Tibial nerve (tissue), 4 donors: ENCODE measurements around the gene MRPS2. TPM values are rescaled to one million over a fixed set of nuclear protein-coding genes. Genes with fewer than 3 reads are reported as not detected.

Experiments
- DNase-seq, 2 donors: peaks; one replicate each; pipeline ENCODE4 v3.0.0-alpha.2; 2019; ENCODE audit warnings: low spot score in 2 of 2
- H3K27ac ChIP-seq, 4 donors: fragments of 200-600 bp; sonication (generic) in 3 of 4; one replicate each; pipeline ENCODE4 v1.5.1; 2017 to 2019; ENCODE audit warnings: mild to moderate bottlenecking in 1 of 4
- H3K27me3 ChIP-seq, 2 donors: fragments of 200-600 bp; sonication (generic) in 1 of 2; one replicate each; pipeline versions ENCODE4 v1.5.1 to v1.6.0; 2017 to 2019
- H3K36me3 ChIP-seq, 3 donors: fragments of 200-600 bp; sonication (generic); one replicate each; pipeline ENCODE4 v1.5.1; 2018 to 2019
- H3K4me1 ChIP-seq, 4 donors: fragments of 200-600 bp; sonication (generic) in 3 of 4; one replicate each; pipeline ENCODE4 v1.5.1; 2017 to 2019
- H3K4me3 ChIP-seq, 4 donors: fragments of 200-600 bp; sonication (generic) in 3 of 4; one replicate each; pipeline ENCODE4 v1.5.1; 2017 to 2019; ENCODE audit warnings: mild to moderate bottlenecking in 1 of 4, moderate library complexity in 1 of 4
- H3K9me3 ChIP-seq, 4 donors: fragments of 200-600 bp; sonication (generic) in 3 of 4; one replicate each; pipeline ENCODE4 v1.5.1; 2017 to 2019
- CTCF ChIP-seq, 5 experiments: fragments of 200-600 bp in 3 of 5; fragments of 450-650 bp in 2 of 5; sonication (generic) in 3 of 5; IDR thresholded peaks; one replicate each; pipeline ENCODE4 v1.5.1; 2016 to 2019; ENCODE audit warnings: antibody characterized with exemption in 5 of 5, mild to moderate bottlenecking in 3 of 5, moderate library complexity in 2 of 5
- EP300 ChIP-seq, 2 donors: sonication (generic); formaldehyde crosslinking; IDR thresholded peaks; one replicate each; pipeline ENCODE4 v1.6.1; 2017; ENCODE audit warnings: antibody characterized with exemption in 2 of 2, mild to moderate bottlenecking in 1 of 2
- POLR2A ChIP-seq, 2 donors: fragments of 450-650 bp; IDR thresholded peaks; one replicate each; pipeline ENCODE4 v1.6.1; 2017; ENCODE audit warnings: antibody characterized with exemption in 2 of 2, mild to moderate bottlenecking in 2 of 2, moderate library complexity in 2 of 2
- WGBS, 2 donors: methylation state at CpG; one replicate each; pipeline ENCODE4 v1.1.5; 2018; 5-methylcytosine and 5-hydroxymethylcytosine counted together
- total RNA-seq, 4 donors: library from RNA; depleted of rRNA; stranded (reverse); fragments of >200 nt; gene quantifications; one replicate each; pipeline ENCODE4 v1.1.0, GENCODE V29; 2016

Gene MRPS2
- total RNA-seq, 4 donors from 2014 or later: 24.9 to 29.2 (median 26.3) TPM

DNA sequence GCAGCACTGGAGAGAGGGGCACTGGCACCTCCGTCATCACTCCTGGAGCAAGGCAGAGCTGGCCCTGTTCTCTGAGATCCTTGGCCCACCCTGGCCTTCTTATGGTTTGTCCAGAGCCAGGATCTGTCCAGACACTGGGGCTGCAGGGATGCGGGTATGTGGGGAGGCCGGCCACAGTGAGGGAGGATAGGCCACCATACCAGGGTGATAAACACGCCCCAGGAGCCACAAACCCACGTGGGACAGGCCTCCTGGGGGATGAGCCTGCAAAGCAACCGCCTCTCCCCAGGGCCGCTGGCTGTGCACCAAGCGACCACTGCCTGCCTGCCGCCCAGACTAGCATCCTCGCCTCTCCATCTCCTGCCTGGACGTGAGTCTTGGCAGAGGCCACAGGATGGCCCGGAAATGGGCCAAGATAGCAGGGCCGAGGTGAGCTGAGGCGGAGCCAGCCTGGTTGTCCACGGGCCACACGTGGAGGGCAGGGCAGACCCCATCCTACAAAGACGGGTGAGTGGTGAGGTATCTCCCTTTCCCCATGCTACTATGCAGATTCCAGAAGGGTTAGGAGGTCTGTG is 49.9 kb downstream of the MRPS2 start:
- Histone ChIP-seq H3K9me3 (peaks cover 0 to 16% (median 0%) of the 10 kb centered on the region in 4 donors), H3K4me3 (no peak overlapping the region), H3K27me3 (no peaks in the 10 kb centered on the region), H3K4me1 (no peaks in the 10 kb centered on the region), H3K36me3 (no peaks in the 10 kb centered on the region), H3K27ac (no peak overlapping the region)
- TF ChIP-seq EP300 (IDR thresholded peaks at IDR 0.05) (no peak), CTCF (IDR thresholded peaks at IDR 0.05) (no peak), POLR2A (IDR thresholded peaks at IDR 0.05) (no peak)
- 78 to 80% methylated on average over 15 to 17 of the region's 17 CpGs for WGBS, 2 donors
- no peak for DNase-seq

- no peak overlapping the region for H3K4me3 ChIP-seq
- H3K4me1 ChIP-seq: no peaks in the 10 kb centered on the region
- H3K9me3 ChIP-seq: peaks cover 0 to 20% (median 0%) of the 10 kb centered on the region in 4 donors
- TF ChIP-seq CTCF (IDR thresholded peaks at IDR 0.05) (no peak), POLR2A (IDR thresholded peaks at IDR 0.05) (no peak), EP300 (IDR thresholded peaks at IDR 0.05) (no peak)
- no peaks in the 10 kb centered on the region for H3K27me3 ChIP-seq
- H3K36me3 ChIP-seq: no peaks in the 10 kb centered on the region
- no peak for DNase-seq
- H3K27ac ChIP-seq: no peak overlapping the region
- WGBS, 2 donors: 59 to 72% methylated on average over 6 to 14 of the region's 14 CpGs
Observed at GRCh38 chr9:135551031-135551430, 50.5 kb downstream of the MRPS2 start.

GRCh38 chr9:135551456-135551855 is 51.0 kb downstream of the MRPS2 start:
- DNase-seq: no peak
- no peaks in the 10 kb centered on the region for H3K36me3 ChIP-seq
- no peak for TF ChIP-seq CTCF (IDR thresholded peaks at IDR 0.05)
- no peak for TF ChIP-seq EP300 (IDR thresholded peaks at IDR 0.05)
- no peak for TF ChIP-seq POLR2A (IDR thresholded peaks at IDR 0.05)

GRCh38 chr9:135552021-135552697 is 51.7 kb downstream of the MRPS2 start:
- Histone ChIP-seq H3K27ac (no peak overlapping the region), H3K4me1 (no peaks in the 10 kb centered on the region), H3K36me3 (no peaks in the 10 kb centered on the region), H3K4me3 (no peak overlapping the region), H3K27me3 (no peaks in the 10 kb centered on the region), H3K9me3 (peaks cover 0 to 27% (median 0%) of the 10 kb centered on the region in 4 donors)
- TF ChIP-seq EP300 (IDR thresholded peaks at IDR 0.05) (no peak), CTCF (IDR thresholded peaks at IDR 0.05) (no peak), POLR2A (IDR thresholded peaks at IDR 0.05) (no peak)
- WGBS, 2 donors: 74 to 78% methylated on average over 14 to 17 of the region's 18 CpGs
- no peak for DNase-seq

More at GRCh38 chr9:135551456-135551855, 51.0 kb downstream of the MRPS2 start:
- Histone ChIP-seq H3K4me3 (no peak overlapping the region), H3K27me3 (no peaks in the 10 kb centered on the region), H3K27ac (no peak overlapping the region), H3K4me1 (no peaks in the 10 kb centered on the region), H3K9me3 (peaks cover 0 to 20% (median 0%) of the 10 kb centered on the region in 4 donors)
- 88 to 89% methylated on average over 13 of the region's 13 CpGs for WGBS, 2 donors

DNA sequence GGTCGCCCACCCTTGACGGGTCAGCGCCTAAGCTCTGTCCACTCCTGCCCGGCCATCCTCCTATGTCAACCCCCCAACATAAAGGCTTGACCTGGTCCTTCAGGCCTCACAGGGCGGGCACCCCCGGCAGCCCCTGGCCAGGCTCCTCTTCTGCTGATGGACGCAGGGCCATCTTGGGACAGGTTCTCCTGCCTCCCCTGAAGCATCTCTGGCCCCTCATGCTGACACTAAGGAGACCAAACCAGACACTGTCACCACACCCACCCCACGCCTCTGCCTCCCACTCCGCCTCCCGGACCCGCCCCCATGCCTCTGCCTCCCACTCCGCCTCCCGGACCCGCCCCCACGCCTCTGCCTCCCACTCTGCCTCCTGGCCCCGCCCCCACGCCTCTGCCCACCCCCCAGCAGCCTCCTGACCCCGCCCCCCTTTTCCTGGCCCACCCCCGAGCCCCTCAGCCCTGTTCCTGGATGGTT is 52.3 kb downstream of the MRPS2 start:
- H3K27ac ChIP-seq: no peak overlapping the region
- H3K27me3 ChIP-seq: no peaks in the 10 kb centered on the region
- TF ChIP-seq EP300 (IDR thresholded peaks at IDR 0.05): no peak
- DNase-seq: no peak
- no peak overlapping the region for H3K4me3 ChIP-seq
- peaks cover 0 to 33% (median 0%) of the 10 kb centered on the region in 4 donors for H3K9me3 ChIP-seq
- WGBS, 2 donors: 79 to 84% methylated on average over 18 of the region's 19 CpGs
- no peaks in the 10 kb centered on the region for H3K36me3 ChIP-seq
- H3K4me1 ChIP-seq: no peaks in the 10 kb centered on the region

Other genes with a start within 250 kb of the MRPS2 start
- 10 to 100 TPM; 10.5 to 14.7 (median 11.8) TPM for gene PPP1R26, start 20.9 kb upstream of the MRPS2 start, total RNA-seq
- not detected for gene LCN1, start 20.8 kb downstream of the MRPS2 start, total RNA-seq
- gene OBP2A, start 45.4 kb downstream of the MRPS2 start, total RNA-seq: not detected
- gene PAEP, start 61.1 kb downstream of the MRPS2 start, total RNA-seq: not detected
- not detected for gene GLT6D1, start 138.9 kb downstream of the MRPS2 start, total RNA-seq
- gene LCN9, start 162.6 kb downstream of the MRPS2 start, total RNA-seq: not detected
- not detected for gene SOHLH1, start 198.8 kb downstream of the MRPS2 start, total RNA-seq
- gene KCNT1, start 201.5 kb downstream of the MRPS2 start, total RNA-seq: under 1 TPM in 2 of 4 donors, not detected in 2; under 0.01 to 0.39 TPM